HG02678 (cell line): ENCODE data around the gene CHD6.

Experiments
- ATAC-seq: cut with Tn5 transposase; IDR thresholded peaks from one replicate; pipeline ENCODE4 v1.9.1; 2021; ENCODE audit warnings: mild to moderate bottlenecking, moderate library complexity; ENCODE audit not compliant: unreplicated experiment

Gene CHD6

DNA sequence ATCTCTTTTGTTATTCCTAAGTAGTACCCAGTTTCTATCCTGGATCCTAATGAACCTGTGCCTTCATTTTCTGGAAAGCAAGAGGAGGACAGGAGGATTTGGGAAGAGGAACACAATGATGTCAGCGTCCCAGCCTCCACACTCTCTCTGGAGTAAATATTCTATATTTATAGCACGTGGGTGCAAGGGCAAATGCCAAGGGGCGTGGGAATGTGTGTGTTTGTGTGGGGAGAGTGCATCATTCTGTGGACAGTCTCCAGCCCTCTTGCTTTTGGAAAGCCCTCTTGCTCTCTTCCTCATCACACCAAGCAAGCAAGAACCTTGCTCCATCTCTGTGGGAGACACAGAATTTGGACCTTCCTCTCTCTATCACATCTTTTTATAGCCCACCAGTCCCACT, 148.3 kb downstream of the CHD6 start:
- no peak for ATAC-seq

DNA sequence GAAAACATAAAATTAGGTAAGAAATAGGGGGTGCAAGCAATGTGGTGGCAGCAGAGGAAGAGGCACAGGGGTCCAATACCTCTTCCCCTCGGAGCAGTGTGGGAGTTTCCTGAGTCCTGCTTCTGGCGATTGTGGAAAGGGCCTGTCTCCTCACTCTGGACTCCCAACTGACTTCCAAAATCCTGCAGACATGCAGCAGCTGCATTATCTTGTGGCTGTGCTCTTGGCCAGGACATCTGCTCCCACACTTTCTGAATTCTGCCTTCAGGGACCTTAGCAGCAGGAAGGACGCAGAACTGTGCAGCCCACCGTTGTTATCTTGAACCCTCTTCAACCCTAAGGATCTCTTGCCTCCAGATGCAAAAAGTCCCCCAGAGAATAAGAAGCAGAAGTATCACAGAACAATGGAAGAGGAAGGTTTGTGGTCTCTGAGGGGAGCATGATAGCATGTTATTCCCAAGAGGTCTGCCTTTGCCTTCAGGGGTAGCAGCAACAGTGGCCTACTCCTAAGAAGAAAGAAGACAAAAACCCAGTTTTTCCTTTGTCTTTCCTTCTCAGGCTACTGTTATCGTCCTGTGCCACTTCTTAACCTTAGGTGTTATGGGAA, 149.1 kb downstream of the CHD6 start:
- no peak for ATAC-seq

DNA sequence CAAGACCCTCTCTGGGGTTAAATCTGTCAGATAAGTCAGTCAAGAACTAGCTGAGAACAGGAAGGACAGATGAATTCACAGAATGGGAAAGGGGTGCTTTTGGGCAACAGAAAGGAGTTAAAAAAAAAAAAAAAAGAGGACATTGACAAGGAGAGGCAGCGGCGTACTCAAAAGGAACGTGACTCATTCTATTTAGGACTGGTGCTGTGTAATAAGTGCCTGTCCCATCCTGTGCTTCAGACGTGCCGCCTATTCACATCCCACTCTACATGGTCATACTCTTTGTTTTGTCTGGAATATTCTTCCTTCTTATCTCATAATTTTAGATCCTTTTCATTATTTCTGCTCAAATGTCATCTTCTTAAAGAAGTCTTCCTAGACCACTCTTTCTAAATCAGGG, 150.5 kb downstream of the CHD6 start:
- ATAC-seq: no peak

DNA sequence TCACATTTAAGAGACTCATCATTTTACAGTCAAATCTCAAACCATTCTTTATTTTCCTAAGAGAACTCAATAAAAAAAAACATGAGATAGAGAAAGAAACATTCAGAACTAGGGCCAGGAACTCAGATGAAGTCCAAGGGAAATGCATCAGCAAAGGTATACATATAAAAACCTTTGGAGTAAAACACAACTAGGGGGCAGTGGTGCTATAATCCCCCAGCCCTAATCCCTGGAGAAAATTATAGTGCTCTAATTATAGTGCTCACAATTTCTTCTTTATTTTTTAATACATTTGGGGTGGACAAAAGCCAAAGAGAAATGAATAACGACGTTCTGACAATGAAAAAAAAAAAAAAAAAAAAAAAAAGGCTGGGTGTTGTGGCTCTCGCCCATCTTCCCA, 151.0 kb downstream of the CHD6 start:
- no peak for ATAC-seq

DNA sequence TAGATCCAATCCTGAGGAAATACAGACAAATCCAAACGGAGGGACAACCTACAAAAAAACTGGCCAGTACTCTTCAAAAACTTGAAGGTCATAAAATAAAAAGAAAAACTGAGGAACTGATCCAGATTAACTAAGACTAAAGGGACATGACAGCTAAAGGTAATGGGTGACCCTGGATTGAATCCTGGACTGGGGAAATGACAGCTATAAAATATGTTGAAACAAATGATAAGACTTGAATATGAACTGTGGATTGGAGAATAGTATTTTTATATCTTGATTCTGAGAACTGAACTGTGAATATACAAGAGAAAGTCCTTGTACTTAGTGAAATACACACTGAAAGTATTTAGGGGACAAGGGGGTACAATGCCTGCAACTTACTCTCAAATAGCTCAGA, 154.6 kb downstream of the CHD6 start:
- no peak for ATAC-seq

DNA sequence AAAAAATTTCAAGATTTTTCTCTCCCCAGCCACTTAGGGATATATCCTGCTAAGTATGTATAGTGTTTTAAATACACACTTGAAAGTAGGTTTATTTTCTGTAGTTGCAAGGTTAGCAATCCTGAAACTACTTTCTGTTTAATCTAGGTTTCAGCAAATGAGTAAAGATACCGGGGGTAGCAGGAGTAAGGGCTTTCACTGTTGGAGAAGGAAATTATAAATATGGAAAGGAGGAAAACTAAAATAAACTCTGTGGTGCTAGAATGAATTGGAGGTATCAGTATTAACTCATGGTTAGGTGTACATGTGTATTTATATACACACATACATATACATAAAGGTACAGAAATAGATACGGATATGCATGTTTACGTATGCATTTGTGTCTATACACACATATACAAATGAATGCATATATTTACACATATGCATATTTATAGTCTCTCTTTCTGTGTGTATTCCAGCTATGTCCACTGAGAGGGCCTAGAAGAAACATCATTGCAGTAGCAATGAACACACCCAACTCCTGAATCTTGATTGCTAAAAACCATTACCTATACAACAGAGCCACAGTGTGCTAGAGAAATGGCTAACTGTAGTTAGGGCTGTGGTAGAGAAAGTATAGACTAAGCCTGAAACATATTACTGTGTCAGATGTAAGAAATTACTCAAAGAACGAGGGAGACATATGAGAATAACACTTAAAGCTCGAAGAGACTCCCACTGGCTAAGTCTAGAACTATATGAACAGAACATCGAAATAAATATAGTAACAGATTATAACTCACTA, 155.6 kb downstream of the CHD6 start:
- ATAC-seq: no peak

DNA sequence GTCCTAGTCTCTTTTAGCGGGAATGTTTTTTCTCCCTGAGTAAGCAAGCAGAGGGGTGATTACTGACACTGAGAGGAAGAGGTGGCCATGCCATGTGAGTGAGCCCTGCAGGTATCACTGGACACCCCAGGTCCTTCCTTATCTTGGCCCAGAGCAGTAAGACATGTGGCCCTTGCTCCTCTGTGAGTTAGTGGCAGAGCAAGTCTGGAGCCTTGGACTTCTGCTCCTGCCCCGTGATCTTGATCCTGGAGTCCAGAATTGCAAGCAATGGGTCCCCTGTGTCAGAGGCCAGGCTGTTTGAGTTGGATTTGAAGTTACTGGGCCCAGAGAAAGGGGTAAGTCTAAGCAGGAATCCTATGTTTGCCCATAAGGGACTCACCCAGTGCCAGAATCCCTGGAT, 159.4 kb downstream of the CHD6 start:
- ATAC-seq: no peak

DNA sequence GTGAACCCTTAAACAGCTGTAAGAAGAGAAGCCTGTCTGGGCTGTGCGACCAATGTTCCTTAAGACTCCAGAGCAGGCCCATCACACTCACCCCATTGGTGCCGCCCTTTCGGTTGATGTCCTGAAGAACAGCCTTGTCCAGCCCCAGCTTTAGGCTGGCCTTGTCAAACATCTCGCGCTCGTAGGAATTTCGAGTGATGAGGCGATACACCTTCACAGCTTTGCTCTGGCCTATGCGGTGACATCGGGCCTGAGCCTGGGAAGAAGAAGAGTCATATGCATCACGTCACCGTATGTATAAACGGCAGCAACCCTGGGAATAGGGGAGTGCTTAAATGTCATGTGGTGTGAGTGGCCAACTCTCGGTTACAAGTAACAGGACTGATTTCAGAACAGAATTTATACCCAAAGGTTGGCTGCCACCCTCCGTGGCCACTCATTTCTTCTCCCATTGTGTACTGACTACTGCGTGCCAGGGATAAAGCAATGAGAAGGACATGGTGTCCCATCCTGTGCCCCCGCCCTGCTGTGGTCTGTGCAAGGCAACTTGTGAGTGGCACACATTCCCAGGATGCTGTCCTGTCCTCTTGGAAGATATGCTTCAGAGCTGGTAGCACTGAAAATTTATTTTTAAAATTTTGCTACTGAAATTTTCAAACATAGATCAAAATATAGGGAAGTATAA, 160.9 kb downstream of the CHD6 start:
- no peak for ATAC-seq

DNA sequence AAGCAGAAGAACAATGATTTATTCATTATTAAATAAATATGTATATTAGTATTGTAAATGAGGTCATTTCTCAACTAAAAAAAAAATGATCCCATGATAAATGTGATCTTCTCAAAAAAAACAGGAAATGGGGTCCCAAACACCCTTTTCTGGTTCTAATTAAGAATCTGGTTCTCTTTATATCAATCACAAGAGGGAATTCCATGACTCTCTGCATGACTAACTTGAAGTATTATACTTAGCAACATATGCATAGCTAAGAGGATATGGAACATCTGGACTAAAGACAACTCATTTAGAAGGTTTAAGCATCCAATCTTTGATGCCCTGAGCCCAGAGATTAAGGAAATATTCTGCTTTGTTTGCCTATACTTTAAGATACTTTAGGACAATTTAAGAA, 161.8 kb downstream of the CHD6 start:
- ATAC-seq: no peak

DNA sequence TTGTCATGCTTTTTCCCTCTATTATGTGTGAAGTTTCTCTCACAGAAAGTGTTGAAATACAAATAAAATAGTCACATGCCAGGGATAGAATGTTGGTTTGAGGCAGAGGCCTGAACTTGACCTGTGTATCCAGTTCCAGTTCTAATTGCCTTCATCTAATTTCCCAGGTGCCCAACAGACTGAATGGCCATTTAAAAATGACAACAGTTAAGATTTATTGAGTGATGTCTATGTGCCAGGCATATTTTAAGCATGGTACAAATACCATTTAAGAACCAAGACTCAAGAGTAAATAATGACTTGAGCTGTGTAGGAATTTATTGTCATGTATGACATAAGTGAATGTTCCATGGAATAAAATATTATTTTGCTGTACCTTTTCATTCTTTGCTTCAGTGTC, 163.9 kb downstream of the CHD6 start:
- no peak for ATAC-seq

DNA sequence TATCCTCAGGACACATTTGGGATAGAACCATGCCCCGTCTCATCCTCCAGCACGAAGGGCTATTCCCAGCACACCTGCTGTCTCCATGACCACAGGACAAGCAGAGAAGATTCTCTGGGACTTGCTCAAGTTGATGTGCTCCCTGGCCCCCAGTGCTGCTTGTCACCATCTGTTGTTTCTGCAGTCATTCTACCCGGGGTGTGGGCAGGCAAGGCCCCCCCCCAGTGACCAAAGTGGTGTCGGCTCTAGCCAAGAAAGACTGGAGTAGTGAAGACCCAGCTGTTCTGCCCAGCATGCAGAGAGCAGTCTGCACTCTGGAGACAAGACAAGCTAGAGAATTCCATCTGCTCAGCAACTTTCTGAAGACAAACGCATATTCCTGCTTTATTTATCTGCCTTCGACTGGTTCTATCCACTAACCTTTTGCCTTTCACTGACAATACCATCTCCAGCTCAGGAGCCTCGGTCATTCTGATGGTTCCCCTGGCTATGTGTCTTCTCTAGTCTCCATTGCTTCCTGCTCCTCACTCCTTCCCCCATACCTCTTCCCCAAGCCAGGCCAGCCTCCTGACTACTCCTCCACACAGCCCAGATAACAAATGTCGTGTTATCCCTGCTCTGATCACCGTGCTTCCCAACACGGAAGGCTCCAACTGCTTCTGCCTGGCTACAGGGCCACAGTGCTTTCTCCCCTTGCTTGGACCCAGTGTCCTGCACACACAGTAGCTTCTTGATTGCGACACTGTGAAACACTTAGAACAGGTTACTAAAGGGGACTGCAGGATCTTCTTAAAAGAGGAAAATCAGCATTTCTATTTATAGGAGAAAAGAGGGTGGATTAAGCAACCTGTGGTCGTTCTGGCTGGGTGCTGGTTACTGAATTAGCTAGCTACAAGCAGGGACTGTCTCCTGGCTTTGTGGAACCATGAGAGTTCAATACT, 164.9 kb downstream of the CHD6 start:
- ATAC-seq: no peak

DNA sequence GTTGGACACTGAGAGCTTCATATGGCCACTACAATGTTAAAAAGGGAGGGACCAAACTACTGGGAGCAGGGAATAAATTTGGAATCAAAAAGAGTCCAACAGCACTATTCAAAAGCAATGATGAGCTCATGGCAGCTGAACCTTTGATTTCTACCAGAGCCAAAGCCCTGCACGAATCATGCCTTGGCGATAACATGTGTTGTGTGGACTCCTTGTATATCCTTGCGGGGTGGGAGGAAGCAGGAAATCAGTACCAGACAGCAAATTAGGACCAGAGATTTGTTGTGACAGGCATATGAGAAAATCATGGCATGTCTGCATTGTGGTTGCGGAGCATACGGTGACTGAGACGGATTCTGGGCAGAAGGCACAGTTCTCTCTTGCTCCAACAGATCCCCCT, 166.0 kb downstream of the CHD6 start:
- ATAC-seq: no peak

DNA sequence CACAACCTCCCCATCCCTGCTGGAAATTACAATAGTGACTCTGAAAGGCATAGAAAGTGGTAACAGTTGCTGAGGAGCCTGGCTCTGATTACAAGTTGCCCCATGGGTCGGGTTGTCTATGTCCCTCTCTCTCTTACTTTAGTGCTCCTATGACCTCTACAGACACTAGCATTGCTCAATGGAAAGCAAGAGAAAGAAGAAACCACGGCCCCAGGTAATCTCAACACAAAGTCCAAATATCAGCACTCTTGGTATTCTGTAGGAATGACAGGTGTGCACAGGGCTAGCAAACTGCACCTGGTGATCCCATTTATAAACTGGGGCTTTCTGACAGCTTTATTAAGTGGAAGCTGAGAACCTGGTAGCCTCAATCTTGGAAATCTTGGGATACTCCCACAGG, 171.2 kb downstream of the CHD6 start:
- ATAC-seq: no peak

DNA sequence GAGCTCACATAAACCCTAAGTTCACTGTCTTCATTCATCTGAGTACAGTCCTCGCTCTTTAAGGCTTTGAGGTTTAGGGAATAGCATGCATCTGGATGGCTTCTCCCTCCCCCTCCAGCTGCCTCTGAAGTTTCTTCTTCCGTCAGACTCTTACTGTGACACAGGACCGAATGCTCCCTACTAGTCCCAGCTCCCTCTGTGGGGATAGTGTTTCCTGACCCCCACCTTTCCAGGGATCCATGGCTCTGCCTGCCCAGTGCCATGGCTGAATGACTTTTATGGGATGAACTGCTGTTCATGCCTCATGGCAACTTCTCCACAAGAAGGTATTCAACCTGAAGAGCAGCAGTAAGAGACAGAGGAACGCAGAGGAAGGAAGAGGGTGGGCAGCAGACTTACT, 171.7 kb downstream of the CHD6 start:
- ATAC-seq: no peak

DNA sequence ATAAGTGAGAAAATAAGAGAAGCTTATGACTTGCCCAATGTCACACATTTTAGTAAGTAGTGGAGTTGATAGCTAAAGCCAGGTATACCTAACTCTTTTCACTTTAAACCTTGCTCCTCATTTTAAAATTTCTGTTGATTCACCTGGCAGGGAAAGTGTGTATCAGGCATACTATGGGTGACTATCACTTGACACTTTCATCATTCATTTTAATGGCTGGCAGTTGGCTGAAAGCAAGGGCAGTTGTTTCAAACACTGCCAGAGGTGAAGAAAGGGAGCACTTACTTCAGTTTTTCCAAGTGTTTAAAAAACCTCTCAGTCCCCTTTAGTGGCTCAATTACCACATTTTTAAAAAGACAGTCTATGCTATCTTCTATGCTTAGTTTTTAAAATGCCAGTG, 173.4 kb downstream of the CHD6 start:
- no peak for ATAC-seq

DNA sequence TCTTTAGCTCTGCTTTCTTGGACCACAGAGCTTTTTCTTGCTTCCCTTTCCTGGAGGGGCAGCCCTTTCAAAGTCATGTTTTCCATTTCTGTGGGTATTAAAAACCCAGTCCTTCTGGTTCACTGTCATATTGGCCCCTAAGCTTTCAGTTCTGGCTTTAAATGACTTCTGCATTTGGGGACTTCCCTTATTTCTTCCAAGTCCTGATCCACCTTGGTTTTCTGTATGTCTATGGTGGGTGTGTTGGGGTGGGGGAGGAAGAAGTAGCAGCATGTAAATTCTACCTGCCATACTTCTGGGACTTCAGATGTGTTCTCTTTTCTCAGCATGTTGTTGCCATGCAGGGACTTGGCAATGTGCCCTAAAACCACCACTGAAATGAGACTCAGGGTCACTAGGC, 174.5 kb downstream of the CHD6 start:
- no peak for ATAC-seq

DNA sequence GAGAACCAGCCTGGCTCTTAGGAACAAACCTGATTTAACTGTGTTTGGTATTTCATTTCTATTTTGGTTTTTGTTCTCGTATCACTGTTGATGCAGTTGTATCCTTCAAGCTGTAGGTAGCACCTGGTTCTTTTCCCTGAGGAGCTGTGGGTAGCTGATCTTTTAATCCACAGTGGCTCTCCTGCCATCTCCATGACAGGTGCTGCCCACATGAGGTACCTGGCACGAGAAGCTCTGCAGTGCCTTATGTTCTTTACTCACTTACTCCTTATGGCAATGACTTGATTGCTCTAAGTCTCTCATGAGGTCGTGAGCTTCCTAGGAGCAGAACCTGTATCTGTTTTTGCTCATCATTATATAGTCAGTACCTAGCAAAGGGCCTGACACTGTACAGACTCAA, 177.3 kb downstream of the CHD6 start:
- ATAC-seq: no peak

DNA sequence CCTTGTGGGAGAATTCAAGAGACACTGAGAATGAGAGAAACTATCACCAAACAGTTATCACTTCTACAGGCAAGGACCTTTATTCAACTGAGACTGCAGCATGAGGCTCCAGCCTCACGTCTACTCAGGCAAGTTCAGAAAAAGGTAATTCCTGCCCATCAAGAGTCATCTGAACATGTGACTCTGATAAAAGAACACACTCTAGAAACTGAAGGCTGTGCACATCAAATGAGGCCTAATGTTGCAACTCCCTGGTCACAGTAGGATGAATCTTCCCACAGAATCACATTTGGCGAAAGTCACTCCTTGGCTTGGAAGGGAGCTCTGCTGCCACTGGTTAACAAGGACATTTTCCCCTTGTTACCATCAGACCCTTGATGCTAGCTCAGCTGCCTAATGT, 180.3 kb downstream of the CHD6 start:
- ATAC-seq: no peak

DNA sequence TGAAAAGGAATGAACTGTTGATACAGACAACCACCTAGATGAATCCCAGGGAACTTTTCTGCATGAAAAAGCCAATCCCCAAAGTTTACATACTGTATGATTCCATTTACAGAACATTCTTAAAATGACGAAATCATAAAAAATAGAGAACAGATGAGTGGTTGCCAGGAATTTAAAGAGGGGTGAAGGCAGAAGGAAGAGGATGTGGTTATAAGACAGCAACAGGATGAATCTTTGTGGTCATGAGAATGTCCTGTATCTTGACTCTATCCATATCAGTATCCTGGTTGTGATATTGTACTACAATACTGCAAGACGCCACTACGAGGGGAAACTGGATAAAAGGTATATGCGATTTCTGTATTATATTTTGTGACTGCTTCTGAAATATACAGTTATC, 181.5 kb downstream of the CHD6 start:
- ATAC-seq: no peak

DNA sequence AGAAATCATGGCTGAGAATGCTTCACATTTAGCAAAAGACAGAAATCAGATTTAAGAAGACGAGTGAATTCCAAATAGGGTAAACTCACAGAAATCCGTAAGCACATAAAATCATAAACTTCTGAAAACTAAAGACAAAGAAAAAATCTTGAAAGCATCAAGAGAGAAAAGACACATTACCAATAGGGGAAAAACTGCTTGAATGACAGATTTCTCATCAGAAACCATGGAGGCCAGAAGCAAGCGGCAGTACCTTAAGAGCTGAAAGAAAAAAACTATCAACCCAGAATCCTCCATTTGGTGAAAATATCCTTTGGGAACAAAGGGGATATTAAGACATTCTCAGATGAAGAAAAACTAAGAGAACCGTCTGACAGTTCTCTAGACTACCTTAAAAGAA, 185.0 kb downstream of the CHD6 start:
- ATAC-seq: no peak

DNA sequence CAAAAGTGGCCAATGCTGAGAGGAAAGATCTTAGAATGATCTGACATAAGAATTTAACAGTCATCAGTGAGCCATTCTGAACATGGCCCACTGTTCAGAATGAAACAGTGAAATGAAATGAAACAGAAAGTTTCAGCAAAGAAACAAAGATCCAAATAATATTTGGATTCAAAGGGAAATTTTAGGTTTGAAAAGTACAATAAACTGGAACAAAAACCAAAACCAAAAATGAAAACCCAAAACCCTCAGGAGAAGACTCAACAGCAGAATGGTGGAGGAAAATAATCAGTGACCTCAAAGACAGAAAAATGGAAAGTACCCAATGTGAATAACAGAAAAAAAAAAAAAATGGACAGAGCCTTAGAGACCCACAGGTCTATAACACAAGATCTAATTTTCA, 185.4 kb downstream of the CHD6 start:
- no peak for ATAC-seq
